ENCODE measurements around the gene SH3BGR. TPM values are rescaled to one million over a fixed set of nuclear protein-coding genes. Genes with fewer than 3 reads are reported as not detected.

Gene SH3BGR
- total RNA-seq, 1 donor from 2014 or later: 9.9 TPM

- DNase-seq (ENCODE audit: low read depth): peak; percentile 77
- no peaks in the 10 kb centered on the region for H3K27me3 Mint-ChIP-seq (ENCODE audit: low read depth, unreplicated experiment)
These were observed 7.2 kb upstream of the SH3BGR start for GRCh38 chr21:39444421-39445180.

GRCh38 chr21:39445321-39446269, 6.2 kb upstream of the SH3BGR start, which contains the start of gene LCA5L:
LCA5L (minus strand) TSS chr21:39445778; CDS start chr21:39428493, 17,285 bp downstream.
- TF ChIP-seq EZH2 (IDR thresholded peaks at IDR 0.05; ENCODE audit: insufficient read depth, low read length): no peak
- no peak for TF ChIP-seq CTCF (IDR thresholded peaks at IDR 0.05; ENCODE audit: insufficient read depth, low read depth, low read length)
- no peaks in the 10 kb centered on the region for H3K36me3 ChIP-seq (ENCODE audit: insufficient read depth, low read length)
- Mint-ChIP-seq H3K4me1 (ENCODE audit: low read depth, unreplicated experiment) (peaks cover 7% of the 10 kb centered on the region), H3K36me3 (ENCODE audit: low read depth, unreplicated experiment) (no peaks in the 10 kb centered on the region), H3K4me3 (ENCODE audit: unreplicated experiment) (peak within 1 kb of the TSS; percentile 96), H3K27ac (ENCODE audit: unreplicated experiment) (peak within 1 kb of the TSS; percentile 99), H3K9me3 (ENCODE audit: unreplicated experiment) (no peaks in the 10 kb centered on the region), H3K27me3 (ENCODE audit: low read depth, unreplicated experiment) (no peaks in the 10 kb centered on the region)
- peak within 1 kb of the TSS; percentile 97 for H2AFZ ChIP-seq (ENCODE audit: low read depth, low read length)
- H3K4me2 ChIP-seq (ENCODE audit: low read length): peak within 1 kb of the TSS; percentile 99
- no peaks in the 10 kb centered on the region for H3K79me2 ChIP-seq (ENCODE audit: insufficient read depth, low read length)
- no peaks in the 10 kb centered on the region for H3K27me3 ChIP-seq (ENCODE audit: insufficient read depth, low read length)
- peak within 1 kb of the TSS; percentile 96 for H3K9ac ChIP-seq (ENCODE audit: low read length)
- H3K9me3 ChIP-seq (ENCODE audit: insufficient read depth, low read depth, low read length): no peaks in the 10 kb centered on the region
- H3K27ac ChIP-seq (ENCODE audit: low read depth, low read length): peak within 1 kb of the TSS; percentile 89
- peak within 1 kb of the TSS; percentile 85 for H3K4me3 ChIP-seq (ENCODE audit: insufficient read depth, low read depth, low read length)
- FAIRE-seq (no peak), DNase-seq (ENCODE audit: low read depth) (peak; percentile 68)
- H4K20me1 ChIP-seq (ENCODE audit: insufficient read depth, low read length): no peaks in the 10 kb centered on the region
- H3K4me1 ChIP-seq (ENCODE audit: insufficient read depth, low read length): peaks cover 7% of the 10 kb centered on the region

More at GRCh38 chr21:39444421-39445180, 7.2 kb upstream of the SH3BGR start:
- Mint-ChIP-seq H3K36me3 (ENCODE audit: low read depth, unreplicated experiment) (no peaks in the 10 kb centered on the region), H3K4me1 (ENCODE audit: low read depth, unreplicated experiment) (peaks cover 7% of the 10 kb centered on the region), H3K27ac (ENCODE audit: unreplicated experiment) (peak overlapping the region; percentile 99), H3K9me3 (ENCODE audit: unreplicated experiment) (no peaks in the 10 kb centered on the region), H3K4me3 (ENCODE audit: unreplicated experiment) (peak overlapping the region; percentile 96)
- Histone ChIP-seq H3K4me1 (ENCODE audit: insufficient read depth, low read length) (peaks cover 7% of the 10 kb centered on the region), H3K4me2 (ENCODE audit: low read length) (peak overlapping the region; percentile 99), H3K4me3 (ENCODE audit: insufficient read depth, low read depth, low read length) (peak overlapping the region; percentile 85), H3K9me3 (ENCODE audit: insufficient read depth, low read depth, low read length) (no peaks in the 10 kb centered on the region), H3K79me2 (ENCODE audit: insufficient read depth, low read length) (no peaks in the 10 kb centered on the region), H3K27me3 (ENCODE audit: insufficient read depth, low read length) (no peaks in the 10 kb centered on the region), H3K27ac (ENCODE audit: low read depth, low read length) (peak overlapping the region; percentile 89), H3K9ac (ENCODE audit: low read length) (peak overlapping the region; percentile 96), H4K20me1 (ENCODE audit: insufficient read depth, low read length) (no peaks in the 10 kb centered on the region), H2AFZ (ENCODE audit: low read depth, low read length) (peak overlapping the region; percentile 97), H3K36me3 (ENCODE audit: insufficient read depth, low read length) (no peaks in the 10 kb centered on the region)
- no peak for FAIRE-seq
- TF ChIP-seq CTCF (IDR thresholded peaks at IDR 0.05; ENCODE audit: insufficient read depth, low read depth, low read length) (no peak), EZH2 (IDR thresholded peaks at IDR 0.05; ENCODE audit: insufficient read depth, low read length) (no peak)
